NK-92 treated with Interleukin-12 subunit alpha and Interleukin-12 subunit beta, amount 100 ng/mL, for 24 hours (cell line): ENCODE results near the gene ZNF581.
A peak's percentile ranks its signal among the peaks of the same experiment; 100 is the strongest.

Experiments used
- DNase-seq: peaks from one replicate; lab custom pipeline; 2025; lab: John Stamatoyannopoulos, UW

Gene ZNF581

DNA sequence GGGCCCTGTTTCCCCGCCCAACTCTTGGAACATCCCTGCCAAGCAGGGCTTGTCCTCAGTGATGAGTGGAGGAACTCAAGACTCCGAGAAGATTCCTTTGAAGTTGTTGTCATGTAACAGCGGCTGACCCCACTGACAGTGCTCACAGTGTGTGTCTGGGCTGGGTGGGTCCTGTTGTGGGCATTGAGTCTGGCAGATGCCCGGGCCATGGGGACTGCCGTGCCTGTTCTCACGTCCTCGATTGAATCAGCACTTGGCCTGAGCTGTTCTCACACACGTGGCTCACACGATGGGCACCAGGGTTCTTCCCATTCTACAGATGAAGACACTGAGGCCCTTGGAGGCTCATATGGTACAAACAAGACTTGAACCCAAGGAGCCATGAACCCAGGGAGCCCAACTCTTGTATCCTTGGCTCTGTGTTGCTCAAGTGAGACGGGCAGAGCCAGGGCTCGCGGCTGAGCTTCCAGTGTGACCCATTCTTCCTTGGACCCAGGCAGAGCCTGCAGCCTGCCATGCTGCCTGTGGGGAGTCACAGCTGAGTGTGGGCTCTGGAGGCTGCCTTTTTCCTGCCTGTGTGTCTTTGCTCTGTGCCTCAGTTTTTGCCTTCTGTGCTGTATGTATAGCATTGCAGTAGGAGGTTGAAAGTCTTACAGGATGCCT is 23.0 kb downstream of the ZNF581 start:
- DNase-seq, result no peak

DNA sequence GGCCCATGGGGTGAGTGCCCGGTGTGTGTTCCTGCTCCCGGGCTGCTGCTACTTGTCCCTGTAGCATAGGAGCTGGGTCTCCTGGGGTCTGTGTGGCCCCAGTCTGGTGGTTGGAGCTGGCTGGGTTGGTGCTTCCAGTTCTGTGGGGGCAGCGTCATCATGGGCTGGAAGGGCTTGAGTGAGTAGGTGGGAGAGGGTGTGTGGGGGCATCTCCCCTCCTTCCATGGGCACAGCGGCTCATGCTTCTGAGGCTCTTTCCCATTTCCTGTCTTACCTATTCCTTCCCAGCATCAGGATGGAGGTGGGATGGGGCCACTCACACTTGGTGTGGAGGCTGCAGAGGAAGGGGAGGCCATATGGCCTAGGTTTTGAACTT is 23.5 kb downstream of the ZNF581 start:
- DNase-seq, result no peak

DNA sequence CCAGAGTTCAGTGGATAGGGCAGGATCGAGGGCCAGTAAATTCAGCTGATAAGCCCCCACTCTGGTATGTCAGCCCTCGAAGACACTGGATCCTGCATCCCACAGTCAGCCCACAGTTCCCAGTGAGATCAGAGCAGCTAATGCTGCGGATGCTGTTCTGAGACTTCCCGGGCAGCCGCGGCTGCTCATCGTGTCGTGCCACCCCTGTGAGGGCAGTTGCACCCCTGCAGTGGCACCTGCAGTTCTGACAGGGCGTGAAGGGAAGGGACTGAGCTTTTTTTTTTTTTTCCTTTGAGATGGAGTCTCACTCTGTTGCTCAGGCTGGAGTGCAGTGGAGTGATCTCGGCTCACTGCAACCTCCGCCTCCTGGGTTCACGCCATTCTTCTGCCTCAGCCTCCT is 24.1 kb downstream of the ZNF581 start:
- no peak for DNase-seq

DNA sequence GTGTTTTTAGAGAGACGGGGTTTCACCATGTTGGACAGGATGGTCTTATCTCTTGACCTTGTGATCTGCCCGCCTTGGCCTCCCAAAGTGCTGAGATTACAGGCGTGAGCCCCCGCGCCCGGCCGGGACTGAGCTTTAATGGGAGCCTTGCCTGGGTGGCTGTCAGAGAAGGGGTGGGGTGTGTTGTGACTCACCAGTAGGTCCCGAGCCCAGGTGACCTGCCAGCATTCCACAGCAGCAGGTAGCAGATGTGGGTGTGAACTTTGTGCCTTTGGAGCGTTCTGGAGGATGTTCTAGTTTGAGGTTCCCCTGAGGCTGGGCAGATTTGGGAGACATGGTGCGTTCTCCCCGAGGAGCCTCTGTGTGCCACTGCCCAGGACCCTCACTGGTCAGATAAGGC is 24.5 kb downstream of the ZNF581 start:
- no peak for DNase-seq

DNA sequence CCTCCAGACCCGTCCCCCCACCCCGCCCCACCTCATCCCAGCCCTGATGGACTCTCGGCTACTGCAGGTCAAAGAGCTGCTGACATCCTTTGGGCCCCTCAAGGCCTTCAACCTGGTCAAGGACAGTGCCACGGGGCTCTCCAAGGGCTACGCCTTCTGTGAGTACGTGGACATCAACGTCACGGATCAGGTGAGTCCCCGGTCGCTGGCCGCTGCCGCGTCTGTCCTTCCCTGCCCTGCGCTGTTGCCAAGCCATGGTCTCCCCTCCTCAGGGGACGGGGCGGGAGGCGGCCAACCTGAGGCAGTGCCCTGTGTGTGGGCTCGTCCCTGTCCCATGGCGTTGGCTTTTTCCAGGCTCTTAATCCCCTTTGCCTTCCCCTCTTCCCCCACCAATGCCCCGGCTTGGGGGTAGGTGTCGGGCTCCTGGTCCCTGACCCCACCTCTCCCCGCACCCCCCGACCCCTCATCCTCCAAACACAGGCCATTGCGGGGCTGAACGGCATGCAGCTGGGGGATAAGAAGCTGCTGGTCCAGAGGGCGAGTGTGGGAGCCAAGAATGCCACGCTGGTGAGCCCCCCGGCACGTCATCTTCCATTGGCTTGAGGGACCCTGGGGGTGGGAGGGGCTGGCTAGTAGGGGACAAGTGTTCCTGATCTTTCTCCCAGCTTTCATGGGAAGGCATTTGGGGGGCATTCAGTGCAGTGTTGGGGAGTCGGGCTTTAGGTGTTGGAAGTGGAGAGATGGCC is 25.3 kb downstream of the ZNF581 start:
- no peak for DNase-seq

DNA sequence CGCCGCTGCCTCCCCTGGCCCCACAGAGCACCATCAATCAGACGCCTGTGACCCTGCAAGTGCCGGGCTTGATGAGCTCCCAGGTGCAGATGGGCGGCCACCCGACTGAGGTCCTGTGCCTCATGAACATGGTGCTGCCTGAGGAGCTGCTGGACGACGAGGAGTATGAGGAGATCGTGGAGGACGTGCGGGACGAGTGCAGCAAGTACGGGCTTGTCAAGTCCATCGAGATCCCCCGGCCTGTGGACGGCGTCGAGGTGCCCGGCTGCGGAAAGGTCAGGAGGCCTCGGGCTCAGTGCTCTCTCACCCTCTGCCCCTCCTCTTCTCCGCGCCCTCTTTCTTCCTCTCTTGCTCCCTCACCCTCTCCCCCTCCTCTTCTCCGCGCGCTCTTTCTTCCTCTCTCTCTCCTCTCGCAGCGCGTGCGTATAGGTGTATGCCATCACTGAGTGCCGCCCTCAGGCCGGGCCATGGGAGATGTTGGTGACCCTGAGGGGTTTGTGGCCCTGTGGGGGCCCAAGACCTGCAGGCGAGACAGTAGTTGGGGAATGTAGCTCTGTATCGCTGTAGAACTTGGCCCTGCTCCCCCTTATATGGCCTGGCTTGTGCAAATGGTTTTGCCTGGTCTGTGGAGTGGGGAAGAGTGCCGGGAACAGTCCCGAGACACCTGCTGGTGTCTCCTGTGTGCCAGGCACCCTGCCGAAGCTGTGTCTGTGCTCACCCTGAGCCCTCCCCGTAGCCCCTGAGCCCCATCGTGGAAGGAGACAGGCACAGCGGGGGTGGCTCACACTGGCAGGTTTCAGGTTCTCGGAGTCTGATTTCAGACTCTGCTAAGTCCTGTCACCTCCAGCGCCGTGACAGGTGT is 26.2 kb downstream of the ZNF581 start:
- no peak for DNase-seq

DNA sequence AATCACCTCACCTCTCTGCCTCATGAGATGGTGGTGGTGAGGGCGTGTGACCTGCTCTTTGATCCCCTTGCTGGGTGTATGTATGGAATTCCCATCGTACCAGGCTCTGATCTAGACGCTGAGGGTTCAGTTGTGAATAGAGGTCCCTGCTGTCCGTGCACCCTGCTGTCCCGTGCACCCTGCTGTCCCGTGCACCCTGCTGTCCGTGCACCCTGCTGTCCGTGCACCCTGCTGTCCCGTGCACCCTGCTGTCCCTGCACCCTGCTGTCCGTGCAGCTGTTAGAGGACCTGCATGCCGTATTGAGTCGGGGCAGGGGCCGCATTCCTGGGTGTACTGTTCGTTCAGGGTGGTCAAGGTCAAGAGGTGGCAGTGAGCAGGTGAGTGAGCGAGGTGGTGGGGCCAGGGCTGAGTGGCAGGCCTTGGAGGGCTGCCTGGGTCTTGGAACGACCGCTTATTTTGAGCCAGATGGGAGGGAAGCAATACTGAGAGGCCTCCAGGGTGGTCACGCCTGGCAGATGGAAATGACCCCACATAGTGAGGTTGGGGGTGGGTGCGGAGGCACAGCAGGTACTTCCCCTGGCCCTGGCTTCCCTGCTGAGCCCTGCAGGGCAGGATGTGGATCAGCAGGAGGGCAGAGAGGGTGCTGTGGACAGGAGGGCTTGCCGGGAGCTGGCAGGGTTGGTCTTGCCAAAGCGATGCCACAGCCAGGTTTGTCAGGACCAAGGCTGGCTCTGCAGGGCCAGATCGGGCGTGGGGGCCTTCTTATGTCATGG is 27.0 kb downstream of the ZNF581 start:
- no peak for DNase-seq

DNA sequence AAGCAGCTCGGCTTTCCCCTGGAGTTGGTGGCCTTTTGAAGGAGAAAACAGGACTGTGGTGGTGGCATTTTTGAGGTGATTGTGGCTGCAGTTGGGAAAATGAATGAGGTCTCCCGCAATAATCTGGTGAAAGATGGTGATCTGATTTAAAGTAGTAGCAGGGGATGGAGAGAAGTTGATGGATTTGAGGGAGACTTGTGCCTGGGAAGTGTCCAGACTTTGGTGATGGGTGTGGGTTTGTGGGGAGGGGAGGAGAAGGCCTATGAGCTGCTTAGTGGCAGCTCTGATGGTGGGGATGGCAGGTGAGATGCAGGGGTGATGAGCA is 27.6 kb downstream of the ZNF581 start:
- DNase-seq, result no peak

DNA sequence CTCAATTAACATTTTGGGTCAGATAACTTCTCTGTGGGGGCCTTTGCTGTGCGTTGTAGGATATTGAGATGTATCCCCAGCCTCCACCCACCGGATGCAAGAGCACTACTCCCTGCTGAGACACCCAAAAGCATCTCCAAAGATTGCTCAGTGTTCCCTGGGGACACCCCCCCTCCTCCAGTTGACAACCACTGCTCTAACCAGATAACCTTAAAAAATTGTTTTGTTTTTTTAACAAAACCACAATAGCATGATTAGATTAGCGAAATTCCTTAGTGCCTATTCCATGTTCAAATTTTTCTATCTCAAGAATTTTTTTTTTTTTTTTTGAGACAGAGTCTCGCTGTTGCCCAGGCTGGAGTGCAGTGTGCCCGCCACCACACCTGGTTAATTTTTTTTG is 29.0 kb downstream of the ZNF581 start:
- DNase-seq, result no peak

DNA sequence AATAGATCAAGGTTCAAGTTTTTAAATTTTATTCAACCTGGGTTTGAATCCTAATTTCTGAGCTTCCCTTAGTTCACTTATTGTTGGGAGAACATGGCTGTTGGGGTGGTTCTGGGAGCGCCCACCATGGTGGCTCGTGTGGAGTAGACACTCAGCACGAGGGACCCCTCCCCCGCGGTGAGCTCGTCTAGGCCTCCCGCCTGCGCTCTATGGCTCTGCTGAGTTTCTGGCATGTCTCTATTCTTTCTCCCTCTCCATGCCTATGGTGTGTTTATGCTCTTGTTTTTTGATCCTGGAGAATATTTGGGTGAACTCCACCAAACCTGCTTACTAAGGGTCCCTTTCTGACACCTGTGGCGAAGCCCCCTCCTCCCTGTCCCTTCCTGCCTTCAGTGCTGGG is 30.0 kb downstream of the ZNF581 start:
- no peak for DNase-seq

DNA sequence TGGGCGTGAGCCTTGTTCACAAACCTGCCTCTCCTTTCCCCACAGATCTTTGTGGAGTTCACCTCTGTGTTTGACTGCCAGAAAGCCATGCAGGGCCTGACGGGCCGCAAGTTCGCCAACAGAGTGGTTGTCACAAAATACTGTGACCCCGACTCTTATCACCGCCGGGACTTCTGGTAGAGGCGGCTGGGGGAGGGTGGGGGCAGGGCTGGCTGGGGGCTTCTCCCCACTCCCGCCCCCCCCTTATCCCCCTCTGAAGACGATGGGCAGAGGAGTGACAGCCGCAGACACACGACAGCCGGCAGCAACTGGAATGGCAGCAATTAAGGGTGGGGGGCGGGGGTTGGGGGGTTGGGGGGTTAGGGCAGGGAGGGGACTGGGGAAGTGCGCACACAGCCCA is 30.4 kb downstream of the ZNF581 start:
- DNase-seq, result no peak

DNA sequence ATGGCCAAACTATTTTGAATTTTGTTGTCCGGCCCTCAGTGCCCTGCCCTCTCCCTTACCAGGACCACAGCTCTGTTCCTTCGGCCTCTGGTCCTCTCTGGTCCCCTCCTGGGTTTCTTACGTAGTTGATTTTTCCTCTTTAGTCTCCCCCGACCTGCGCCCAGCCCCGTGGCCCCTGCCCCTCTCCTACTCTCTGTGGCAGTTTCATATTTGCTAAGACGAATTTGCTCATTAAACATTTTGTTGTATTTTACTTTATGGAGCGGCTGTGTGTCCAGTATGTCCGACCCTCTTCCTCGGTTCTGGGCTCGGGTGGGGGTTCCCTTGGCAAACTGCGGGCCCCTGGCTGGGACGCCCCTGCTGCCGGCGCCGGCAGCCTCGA is 31.0 kb downstream of the ZNF581 start:
- DNase-seq, result no peak

DNA sequence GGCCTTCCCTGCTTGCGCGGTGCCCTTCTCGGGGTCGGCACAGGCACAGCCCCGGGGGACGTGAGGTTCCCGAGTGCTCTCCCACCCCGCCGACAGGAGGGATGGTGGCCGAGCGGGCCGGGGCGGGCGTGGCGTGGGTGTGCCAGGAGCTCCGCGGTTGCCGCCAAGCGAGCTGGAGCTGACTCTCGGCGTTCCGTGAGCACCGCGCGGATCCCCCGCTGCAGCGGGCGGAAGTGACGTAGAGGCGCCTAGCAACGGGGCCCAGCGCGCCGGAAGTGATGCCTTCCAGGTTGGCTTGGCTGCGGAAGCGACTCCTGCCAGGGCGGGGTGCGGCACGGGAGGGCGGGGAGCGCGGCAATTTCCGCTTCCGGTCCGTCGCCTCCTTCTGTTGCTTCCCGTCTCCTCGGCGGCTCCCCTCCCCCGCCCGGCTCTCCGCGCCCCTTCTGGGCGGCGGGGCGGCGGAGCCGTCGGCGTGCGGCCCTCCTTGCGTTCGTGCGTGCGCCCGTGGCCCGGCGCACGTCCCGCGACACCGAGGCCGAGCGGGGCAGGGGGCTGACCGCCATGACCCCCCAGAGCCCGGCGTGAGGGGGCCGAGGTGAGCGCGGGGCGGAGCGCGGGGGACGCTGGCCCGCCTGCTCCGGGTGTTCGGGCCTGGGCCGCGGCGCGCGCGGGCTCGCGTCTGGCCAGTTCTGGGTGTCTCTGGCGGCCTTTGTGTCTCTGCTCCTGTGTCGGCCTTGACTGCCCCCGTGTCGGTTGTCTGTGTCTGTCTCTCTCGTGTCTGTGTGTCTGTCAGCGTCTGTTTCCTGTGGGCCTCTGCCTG is 31.6 kb downstream of the ZNF581 start, which contains the start of gene EPN1:
TSS of gene EPN1 (plus strand) at position 386 of the 820 bp plus-strand sequence. CDS start 3,402 bp downstream, outside the sequence.
- peak; percentile 93 for DNase-seq

DNA sequence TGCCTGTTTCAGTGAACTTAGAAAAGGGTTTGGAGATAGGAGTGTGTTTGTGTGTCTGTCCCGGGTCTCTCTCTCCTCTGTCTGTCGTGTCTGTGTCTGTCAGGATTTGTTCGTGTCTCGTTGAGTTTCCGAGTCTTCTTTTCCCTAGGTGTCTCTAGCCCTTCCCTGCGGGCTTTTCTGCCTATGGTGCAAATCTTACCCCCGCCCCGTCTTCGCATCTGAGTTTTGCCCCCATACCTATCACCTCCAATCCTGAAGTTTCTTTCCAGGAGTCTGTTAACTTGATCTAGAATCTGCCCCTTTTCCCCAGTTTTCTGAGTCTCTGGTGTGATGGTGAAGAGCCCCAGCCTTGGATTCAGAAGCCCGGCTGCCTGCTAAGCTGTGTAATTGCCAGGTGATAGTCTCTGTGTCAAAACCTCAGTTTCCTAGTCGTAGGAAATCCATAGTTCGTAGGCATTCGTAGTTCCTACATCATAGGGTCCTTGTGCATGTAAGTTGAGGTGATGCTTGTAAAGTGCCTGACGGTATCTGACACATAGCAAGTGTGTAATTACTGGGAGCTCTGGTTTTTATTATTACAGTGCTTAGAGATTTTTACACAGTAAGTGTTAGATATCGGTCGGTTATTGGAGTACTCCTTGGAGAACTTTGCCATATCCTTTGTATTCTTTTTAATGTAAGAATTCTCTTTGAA is 32.4 kb downstream of the ZNF581 start:
- no peak for DNase-seq

DNA sequence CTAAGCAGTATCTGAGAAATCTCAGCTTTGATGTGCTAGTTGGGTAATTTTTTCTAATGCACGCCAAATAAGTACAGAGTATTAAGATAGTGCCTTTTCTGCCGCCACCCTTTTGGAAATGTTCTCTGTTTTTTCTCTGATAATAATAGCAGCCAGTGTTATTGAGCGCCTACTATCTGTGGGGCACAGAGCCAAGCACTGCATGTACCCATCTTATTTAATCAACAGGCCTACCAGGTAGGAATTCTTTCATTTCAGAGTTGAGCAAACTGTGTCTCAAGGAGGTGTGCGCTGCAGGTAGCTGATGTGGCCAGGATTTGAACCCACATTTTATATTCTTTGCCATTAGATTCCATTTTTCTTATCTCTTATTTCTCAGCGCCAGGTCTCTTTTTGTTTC is 32.9 kb downstream of the ZNF581 start:
- DNase-seq, result no peak

DNA sequence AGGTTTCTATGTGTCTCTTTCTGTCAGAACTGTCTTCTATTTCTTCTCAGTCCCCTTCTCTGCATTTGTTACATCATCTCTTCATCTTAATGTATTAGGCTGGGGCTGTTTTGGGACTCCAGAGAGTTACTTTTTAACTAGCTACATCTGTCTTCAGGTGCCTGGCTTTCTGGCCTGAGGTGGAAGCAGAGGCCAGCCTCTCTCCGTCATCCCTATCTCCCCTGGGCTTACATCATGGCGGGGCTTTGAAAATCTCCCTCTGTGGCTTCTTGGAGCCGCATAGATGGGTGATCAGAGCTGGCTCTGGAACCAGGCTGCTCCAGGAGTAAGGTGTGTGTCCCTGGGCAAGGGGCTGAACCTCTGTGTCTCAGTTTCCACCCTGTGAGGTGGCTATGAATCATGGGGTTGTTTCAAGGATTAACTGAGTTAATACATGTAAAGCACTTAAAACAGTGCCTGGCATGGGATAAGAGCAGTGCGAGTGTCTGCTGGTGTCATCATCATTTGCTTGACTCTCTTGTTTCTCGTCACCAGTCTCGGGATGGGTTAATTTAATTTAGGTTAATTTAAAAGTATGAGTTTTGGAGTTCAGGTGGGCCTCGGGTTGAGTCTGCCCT is 33.5 kb downstream of the ZNF581 start:
- DNase-seq, result no peak

DNA sequence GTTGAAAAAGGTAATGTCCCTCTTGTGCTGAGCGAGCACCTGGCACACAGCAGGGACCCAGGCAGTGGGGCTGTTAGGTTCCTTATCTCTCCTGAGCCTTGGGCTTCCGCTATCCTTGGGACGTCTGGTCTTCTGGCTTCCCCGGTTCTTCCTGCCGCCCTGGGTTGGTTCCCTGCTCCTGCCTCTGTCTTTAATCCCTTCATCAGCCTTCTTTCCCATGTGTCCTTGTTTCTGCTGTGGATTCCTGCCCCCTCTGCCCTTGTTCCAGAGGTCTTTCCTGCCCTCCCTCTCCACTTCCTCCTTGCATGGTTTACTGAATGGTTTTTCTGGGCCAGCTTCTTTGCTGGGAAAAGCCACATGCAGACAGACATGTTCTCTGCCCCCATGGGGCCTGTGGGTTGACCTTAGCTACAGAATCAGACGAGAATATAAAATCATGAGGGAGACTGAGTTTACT is 34.2 kb downstream of the ZNF581 start:
- no peak for DNase-seq

DNA sequence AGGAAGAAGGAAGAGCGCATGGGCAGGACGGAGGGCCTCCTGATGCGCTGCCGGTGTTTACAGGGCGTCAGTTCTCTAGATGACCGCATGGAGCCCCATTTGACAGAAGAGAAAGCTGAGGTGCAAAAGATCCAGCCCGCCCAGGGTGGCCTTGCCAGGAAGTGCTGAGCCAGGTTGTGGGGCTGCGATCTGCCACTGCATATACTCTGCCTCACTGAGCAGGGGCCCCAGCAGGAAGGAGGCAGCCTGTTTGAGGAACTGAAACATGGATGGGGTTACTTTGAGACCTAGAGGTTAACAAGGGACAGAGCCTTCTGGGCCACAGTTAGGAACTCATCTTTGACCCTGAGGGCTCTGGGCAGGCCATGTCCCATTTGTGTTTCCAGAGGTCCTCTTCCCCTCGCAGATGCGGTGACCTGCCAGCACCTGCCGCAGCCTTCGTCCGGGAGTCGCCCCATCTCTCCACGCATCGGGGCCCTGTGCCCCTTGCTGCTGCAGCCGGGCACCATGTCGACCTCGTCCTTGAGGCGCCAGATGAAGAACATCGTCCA is 34.7 kb downstream of the ZNF581 start:
- DNase-seq, result no peak

DNA sequence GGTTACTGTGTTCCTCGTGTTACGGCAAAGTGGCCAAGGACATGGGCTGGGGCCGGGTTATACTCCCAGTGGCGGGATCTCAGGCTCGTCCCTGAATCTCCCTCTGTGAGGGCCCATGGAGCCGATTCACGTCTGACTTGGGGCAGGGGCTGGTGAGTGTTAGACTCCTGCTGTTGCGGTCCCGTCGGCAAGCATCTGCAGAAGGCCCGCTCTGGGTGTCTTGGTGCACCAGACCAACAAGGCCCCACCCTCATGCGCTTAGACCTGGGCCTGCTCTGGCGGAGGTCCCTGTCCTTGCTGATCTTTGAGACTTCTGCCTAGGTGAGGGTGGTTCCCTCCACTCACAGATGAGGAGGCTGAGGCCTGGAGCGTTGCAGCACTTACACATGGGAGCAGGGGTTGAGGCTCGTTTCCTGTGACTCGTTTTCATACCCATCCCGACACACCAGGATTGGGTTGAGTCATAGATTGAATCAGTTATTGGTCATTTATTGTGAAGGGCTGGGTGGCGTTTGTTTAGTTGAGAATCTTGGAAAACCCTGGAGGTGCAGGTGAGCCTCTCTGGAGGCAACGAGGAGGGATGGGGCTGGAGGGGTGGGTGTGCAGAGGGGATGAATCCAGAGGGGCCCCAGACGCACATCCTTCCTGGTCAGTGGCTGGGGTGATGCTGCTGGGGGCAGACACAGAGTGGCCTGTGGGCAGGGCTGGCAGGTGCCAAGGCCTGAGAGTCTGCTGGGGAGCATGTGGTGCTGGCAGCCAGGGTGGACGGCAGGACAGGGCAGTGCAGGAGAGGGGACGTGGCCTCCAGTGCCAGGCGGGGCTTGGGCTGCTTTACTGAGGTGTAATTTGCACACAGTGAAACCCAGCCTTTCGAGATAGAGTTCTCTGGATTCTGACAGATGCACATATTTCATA is 36.2 kb downstream of the ZNF581 start:
- DNase-seq, result no peak
